Tibial nerve (tissue), 4 donors: ENCODE data around the gene POU5F2.

ENCODE experiments used
- CTCF ChIP-seq, 5 experiments: fragments of 200-600 bp in 3 of 5; fragments of 450-650 bp in 2 of 5; sonication (generic) in 3 of 5; IDR thresholded peaks; one replicate each; pipeline ENCODE4 v1.5.1; 2016 to 2019; ENCODE audit warnings: antibody characterized with exemption in 5 of 5, mild to moderate bottlenecking in 3 of 5, moderate library complexity in 2 of 5
- EP300 ChIP-seq, 2 donors: sonication (generic); formaldehyde crosslinking; IDR thresholded peaks; one replicate each; pipeline ENCODE4 v1.6.1; 2017; ENCODE audit warnings: antibody characterized with exemption in 2 of 2, mild to moderate bottlenecking in 1 of 2

- TF ChIP-seq EP300 (IDR thresholded peaks at IDR 0.05) (no peak), CTCF (IDR thresholded peaks at IDR 0.05) (no peak)
These were observed 24.2 kb downstream of the POU5F2 start for GRCh38 chr5:93717162-93717561.
